DOHH2 (cell line): Measurements from ENCODE around the gene ARHGAP6.

ENCODE experiments used
- H3F3A ChIP-seq: fragments of 200-600 bp; sonication (generic), shearing (Covaris generic); 2 replicates; pipeline ENCODE4 v1.6.0; 2016; ENCODE audit warnings: antibody characterized with exemption, mild to moderate bottlenecking; ENCODE audit not compliant: control insufficient read depth, insufficient read depth
- H3K27ac ChIP-seq: fragments of 200-600 bp; sonication (generic); 2 replicates; pipeline ENCODE4 v1.5.1; 2014; ENCODE audit warnings: low read depth, mild to moderate bottlenecking, low read length, moderate library complexity
- H3K27me3 ChIP-seq: fragments of 200-600 bp; sonication (generic); 2 replicates; pipeline ENCODE4 v1.6.1; 2014; ENCODE audit warnings: mild to moderate bottlenecking, low read length, mixed read lengths; ENCODE audit not compliant: control insufficient read depth
- H3K36me3 ChIP-seq: fragments of 200-600 bp; sonication (generic); 2 replicates; pipeline ENCODE4 v1.6.1; 2014; ENCODE audit warnings: mild to moderate bottlenecking, low read length, moderate library complexity, mixed read lengths; ENCODE audit not compliant: control insufficient read depth
- H3K4me1 ChIP-seq: fragments of 200-600 bp; sonication (generic); 2 replicates; pipeline ENCODE4 v1.6.1; 2014; ENCODE audit warnings: mild to moderate bottlenecking, low read length, mixed read lengths; ENCODE audit not compliant: control insufficient read depth
- H3K4me2 ChIP-seq: fragments of 200-600 bp; sonication (generic); 2 replicates; pipeline ENCODE4 v1.6.0; 2014; ENCODE audit warnings: mild to moderate bottlenecking, low read length, moderate library complexity
- H3K4me3 ChIP-seq: fragments of 200-600 bp; sonication (generic); 2 replicates; pipeline ENCODE4 v1.5.1; 2014; ENCODE audit warnings: mild to moderate bottlenecking, low read length, mixed read lengths
- H3K79me2 ChIP-seq: fragments of 200-600 bp; sonication (generic); 2 replicates; pipeline ENCODE4 v1.6.1; 2014; ENCODE audit warnings: mild to moderate bottlenecking, low read length, mixed read lengths; ENCODE audit not compliant: control insufficient read depth
- H3K9me2 ChIP-seq: fragments of 200-600 bp; sonication (generic); replicated peaks from 2 replicates; pipeline ENCODE4 v1.6.1; 2014; ENCODE audit warnings: mild to moderate bottlenecking, low read length, mixed read lengths; ENCODE audit not compliant: control insufficient read depth
- H3K9me3 ChIP-seq: fragments of 200-600 bp; sonication (generic); 2 replicates; pipeline ENCODE4 v1.6.1; 2014; ENCODE audit warnings: antibody characterized with exemption, low read length, mixed read lengths; ENCODE audit not compliant: control insufficient read depth, insufficient read depth
- H4K20me1 ChIP-seq: fragments of 200-600 bp; sonication (generic); 2 replicates; pipeline ENCODE4 v1.6.0; 2014; ENCODE audit warnings: low read depth, mild to moderate bottlenecking, antibody characterized with exemption, low read length, moderate library complexity; ENCODE audit not compliant: control insufficient read depth, insufficient read depth
- CTCF ChIP-seq: fragments of 200-600 bp; sonication (generic); IDR thresholded peaks from one replicate; pipeline ENCODE4 v1.5.1; 2014; ENCODE audit warnings: antibody characterized with exemption, mild to moderate bottlenecking, low read depth, low read length; ENCODE audit not compliant: poor library complexity, severe bottlenecking
- EZH2phosphoT487 ChIP-seq: fragments of 200-600 bp; sonication (generic); IDR thresholded peaks from 2 replicates; pipeline ENCODE4 v1.6.1; 2017; ENCODE audit warnings: borderline replicate concordance, mild to moderate bottlenecking, antibody characterized with exemption, low read length, moderate library complexity, mixed read lengths

ARHGAP6 gene

GRCh38 chrX:11464836-11465463, 200.8 kb downstream of the ARHGAP6 start:
- Histone ChIP-seq H3K4me1 (no peaks in the 10 kb centered on the region), H3K27me3 (no peaks in the 10 kb centered on the region)
- TF ChIP-seq EZH2phosphoT487 (no peak), CTCF (no peak)

GRCh38 chrX:11464380-11464779, 201.3 kb downstream of the ARHGAP6 start:
- Histone ChIP-seq H3K9me2 (no peaks in the 10 kb centered on the region), H3K36me3 (no peaks in the 10 kb centered on the region), H3K4me3 (no peak overlapping the region), H3K79me2 (no peaks in the 10 kb centered on the region), H3K27me3 (no peaks in the 10 kb centered on the region), H3K4me1 (no peaks in the 10 kb centered on the region), H3F3A (no peaks in the 10 kb centered on the region), H4K20me1 (no peaks in the 10 kb centered on the region), H3K4me2 (no peak overlapping the region), H3K27ac (no peak overlapping the region), H3K9me3 (no peaks in the 10 kb centered on the region)
- no peak for TF ChIP-seq EZH2phosphoT487
- TF ChIP-seq CTCF: no peak

More at GRCh38 chrX:11464836-11465463, 200.8 kb downstream of the ARHGAP6 start:
- H3K36me3 ChIP-seq: no peaks in the 10 kb centered on the region
- no peaks in the 10 kb centered on the region for H3K9me2 ChIP-seq
- H3K27ac ChIP-seq: no peak overlapping the region
- no peaks in the 10 kb centered on the region for H3F3A ChIP-seq
- H3K4me2 ChIP-seq: no peak overlapping the region
- H3K9me3 ChIP-seq: no peaks in the 10 kb centered on the region
- no peak overlapping the region for H3K4me3 ChIP-seq
- H3K79me2 ChIP-seq: no peaks in the 10 kb centered on the region
- H4K20me1 ChIP-seq: no peaks in the 10 kb centered on the region

- Histone ChIP-seq H3K4me3 (no peak overlapping the region), H3K4me2 (no peak overlapping the region), H3K9me3 (no peaks in the 10 kb centered on the region), H3K79me2 (no peaks in the 10 kb centered on the region), H4K20me1 (no peaks in the 10 kb centered on the region), H3K27me3 (no peaks in the 10 kb centered on the region), H3K36me3 (no peaks in the 10 kb centered on the region), H3K27ac (no peak overlapping the region), H3F3A (no peaks in the 10 kb centered on the region), H3K4me1 (no peaks in the 10 kb centered on the region), H3K9me2 (no peaks in the 10 kb centered on the region)
- no peak for TF ChIP-seq EZH2phosphoT487
- TF ChIP-seq CTCF: no peak
Observed at GRCh38 chrX:11462648-11463047, 203.1 kb downstream of the ARHGAP6 start.
